ENCODE data around the gene TRAF2.
A peak's percentile ranks its signal among the peaks of the same experiment; 100 is the strongest.

Gene TRAF2

DNA sequence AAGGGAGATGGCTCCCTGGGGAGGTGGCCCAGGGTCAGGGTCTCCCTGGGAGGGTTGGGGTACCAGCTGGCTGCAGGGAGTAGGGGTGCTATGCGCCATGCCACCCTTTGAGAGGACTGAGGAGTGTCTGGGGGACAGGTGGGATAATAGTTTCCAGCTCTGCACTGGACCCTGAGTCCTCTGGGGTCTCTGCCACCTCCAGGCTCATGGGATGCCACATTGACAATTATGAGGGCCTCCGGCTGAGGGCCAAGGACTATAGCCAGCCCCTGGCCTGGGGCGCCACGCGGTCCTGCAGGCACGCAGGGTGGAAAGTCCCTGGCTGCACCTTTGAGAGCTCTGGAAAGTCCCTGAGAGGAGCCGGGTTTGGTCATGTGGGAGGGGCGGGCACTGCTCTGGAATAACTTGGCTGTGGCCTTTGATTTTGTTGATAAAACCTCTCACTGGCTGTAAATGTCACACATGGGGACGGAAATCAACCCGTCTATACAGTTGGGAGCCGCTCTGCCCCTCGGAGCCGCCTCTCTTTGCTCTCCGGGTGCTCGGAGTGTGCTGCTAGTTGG is 16.0 kb downstream of the TRAF2 start:
- TF ChIP-seq, protein P1, sequence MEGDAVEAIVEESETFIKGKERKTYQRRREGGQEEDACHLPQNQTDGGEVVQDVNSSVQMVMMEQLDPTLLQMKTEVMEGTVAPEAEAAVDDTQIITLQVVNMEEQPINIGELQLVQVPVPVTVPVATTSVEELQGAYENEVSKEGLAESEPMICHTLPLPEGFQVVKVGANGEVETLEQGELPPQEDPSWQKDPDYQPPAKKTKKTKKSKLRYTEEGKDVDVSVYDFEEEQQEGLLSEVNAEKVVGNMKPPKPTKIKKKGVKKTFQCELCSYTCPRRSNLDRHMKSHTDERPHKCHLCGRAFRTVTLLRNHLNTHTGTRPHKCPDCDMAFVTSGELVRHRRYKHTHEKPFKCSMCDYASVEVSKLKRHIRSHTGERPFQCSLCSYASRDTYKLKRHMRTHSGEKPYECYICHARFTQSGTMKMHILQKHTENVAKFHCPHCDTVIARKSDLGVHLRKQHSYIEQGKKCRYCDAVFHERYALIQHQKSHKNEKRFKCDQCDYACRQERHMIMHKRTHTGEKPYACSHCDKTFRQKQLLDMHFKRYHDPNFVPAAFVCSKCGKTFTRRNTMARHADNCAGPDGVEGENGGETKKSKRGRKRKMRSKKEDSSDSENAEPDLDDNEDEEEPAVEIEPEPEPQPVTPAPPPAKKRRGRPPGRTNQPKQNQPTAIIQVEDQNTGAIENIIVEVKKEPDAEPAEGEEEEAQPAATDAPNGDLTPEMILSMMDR (IDR thresholded peaks at IDR 0.05; ENCODE audit: insufficient read depth, low read length, poor library complexity, severe bottlenecking): no peak
- Histone ChIP-seq H3K27me3 (replicated peaks; ENCODE audit: control insufficient read depth, insufficient read depth, low read length) (no peaks in the 10 kb centered on the region), H3K36me3 (ENCODE audit: control insufficient read depth, insufficient read depth, low read length) (peaks cover 25% of the 10 kb centered on the region), H3K4me3 (replicated peaks; ENCODE audit: low read depth, low read length) (peak overlapping the region; percentile 27; the same call in 1 of the 2 replicates)
- peak; percentile 80 for DNase-seq (ENCODE audit: extremely low read depth, insufficient read length)

DNA sequence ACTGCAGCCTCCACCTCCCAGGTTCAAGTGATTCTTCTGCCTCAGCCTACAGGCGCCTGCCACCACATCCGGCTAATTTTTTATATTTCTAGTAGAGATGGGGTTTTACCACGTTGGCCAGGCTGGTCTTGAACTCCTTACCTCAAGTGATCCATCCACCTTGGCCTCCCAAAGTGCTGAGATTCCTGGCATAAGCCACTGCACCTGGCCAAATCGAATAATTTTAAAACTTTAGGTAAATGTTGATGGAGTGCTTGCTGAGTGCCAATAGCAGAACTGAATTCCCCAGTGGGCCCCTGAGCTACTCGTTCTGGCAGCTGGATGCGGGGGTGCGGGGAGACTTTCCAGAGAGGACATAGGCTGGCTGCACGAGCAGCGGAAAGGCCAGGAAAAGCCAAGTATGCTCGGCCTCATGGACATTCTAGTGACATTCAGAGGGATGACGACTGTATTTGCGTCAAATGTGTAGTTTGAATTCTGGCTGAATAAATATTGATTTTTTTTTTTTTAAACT is 16.8 kb downstream of the TRAF2 start:
- H3K27me3 ChIP-seq (replicated peaks; ENCODE audit: control insufficient read depth, insufficient read depth, low read length): no peaks in the 10 kb centered on the region
- TF ChIP-seq, protein P1 (IDR thresholded peaks at IDR 0.05; ENCODE audit: insufficient read depth, low read length, poor library complexity, severe bottlenecking): no peak
- peaks cover 32% of the 10 kb centered on the region for H3K36me3 ChIP-seq (ENCODE audit: control insufficient read depth, insufficient read depth, low read length)
- H3K4me3 ChIP-seq (replicated peaks; ENCODE audit: low read depth, low read length): no peak overlapping the region
- DNase-seq (ENCODE audit: extremely low read depth, insufficient read length): no peak

DNA sequence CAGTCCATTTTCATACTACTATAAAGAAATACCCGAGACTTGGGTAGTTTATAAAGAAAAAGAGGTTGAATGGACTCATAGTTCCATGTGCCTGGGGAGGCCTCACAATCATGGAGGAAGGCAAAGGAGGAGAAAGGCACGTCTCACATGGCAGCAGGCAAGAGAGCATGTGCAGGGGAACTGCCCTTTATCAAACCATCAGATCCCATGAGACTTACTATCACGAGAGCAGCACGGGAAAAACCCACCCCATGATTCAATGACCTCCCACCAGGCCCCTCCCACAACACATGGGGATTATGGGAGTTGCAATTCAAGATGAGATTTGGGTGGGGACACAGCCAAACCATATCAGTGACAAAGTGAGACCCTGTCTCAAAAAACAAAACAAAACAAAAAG is 19.9 kb downstream of the TRAF2 start:
- no peak overlapping the region for H3K4me3 ChIP-seq (replicated peaks; ENCODE audit: low read depth, low read length)
- TF ChIP-seq, protein P1 (IDR thresholded peaks at IDR 0.05; ENCODE audit: insufficient read depth, low read length, poor library complexity, severe bottlenecking): no peak
- H3K27me3 ChIP-seq (replicated peaks; ENCODE audit: control insufficient read depth, insufficient read depth, low read length): no peaks in the 10 kb centered on the region
- DNase-seq (ENCODE audit: extremely low read depth, insufficient read length): no peak
- peaks cover 40% of the 10 kb centered on the region for H3K36me3 ChIP-seq (ENCODE audit: control insufficient read depth, insufficient read depth, low read length)

DNA sequence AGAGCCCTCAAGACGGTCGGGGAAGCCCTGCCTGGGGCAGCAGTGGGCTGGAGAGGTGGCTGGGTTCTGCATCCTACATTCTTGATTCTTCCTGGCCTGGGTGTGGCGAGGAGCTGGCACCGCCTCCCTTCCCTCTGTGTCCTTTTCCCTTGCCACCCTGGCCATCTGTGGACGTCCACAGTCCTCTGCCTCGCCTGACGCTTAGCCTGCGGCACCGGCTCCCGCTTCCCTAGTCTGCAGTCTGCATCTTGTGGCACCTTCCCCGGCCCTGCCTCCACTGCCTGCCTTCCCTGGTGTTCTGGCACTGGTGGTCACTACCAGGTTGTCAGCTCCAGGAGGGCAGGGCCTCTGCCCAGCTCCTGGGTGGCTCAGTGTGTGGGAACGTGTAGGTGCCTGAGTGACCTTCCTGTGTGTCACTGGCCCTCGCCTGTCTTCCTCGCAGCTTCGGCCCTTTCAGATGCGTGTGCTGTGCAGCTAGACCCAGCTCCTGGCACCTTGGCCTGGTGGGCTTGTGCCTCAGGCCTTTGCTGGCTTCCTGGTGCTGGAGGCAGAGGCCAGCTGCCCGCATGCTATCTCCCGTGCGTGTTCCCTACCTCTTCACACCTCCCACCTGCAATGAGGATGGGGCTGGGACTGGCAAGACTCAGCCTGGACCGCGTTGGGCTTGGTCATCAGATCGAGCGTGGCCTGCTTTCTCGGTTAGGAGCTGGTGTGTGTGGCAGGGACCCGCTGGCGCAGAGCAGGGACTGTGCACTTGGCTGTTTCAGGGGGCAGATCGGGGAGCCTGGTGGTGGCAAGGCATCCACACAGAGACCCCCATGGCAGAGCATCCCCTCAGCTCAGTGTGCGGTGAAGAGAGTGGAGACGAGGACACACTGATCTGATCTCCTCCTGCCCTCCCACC is 20.9 kb downstream of the TRAF2 start:
- Histone ChIP-seq H3K36me3 (ENCODE audit: control insufficient read depth, insufficient read depth, low read length) (peaks cover 40% of the 10 kb centered on the region), H3K27me3 (replicated peaks; ENCODE audit: control insufficient read depth, insufficient read depth, low read length) (no peaks in the 10 kb centered on the region), H3K4me3 (replicated peaks; ENCODE audit: low read depth, low read length) (no peak overlapping the region)
- no peak for DNase-seq (ENCODE audit: extremely low read depth, insufficient read length)
- TF ChIP-seq, protein P1 (IDR thresholded peaks at IDR 0.05; ENCODE audit: insufficient read depth, low read length, poor library complexity, severe bottlenecking): no peak

DNA sequence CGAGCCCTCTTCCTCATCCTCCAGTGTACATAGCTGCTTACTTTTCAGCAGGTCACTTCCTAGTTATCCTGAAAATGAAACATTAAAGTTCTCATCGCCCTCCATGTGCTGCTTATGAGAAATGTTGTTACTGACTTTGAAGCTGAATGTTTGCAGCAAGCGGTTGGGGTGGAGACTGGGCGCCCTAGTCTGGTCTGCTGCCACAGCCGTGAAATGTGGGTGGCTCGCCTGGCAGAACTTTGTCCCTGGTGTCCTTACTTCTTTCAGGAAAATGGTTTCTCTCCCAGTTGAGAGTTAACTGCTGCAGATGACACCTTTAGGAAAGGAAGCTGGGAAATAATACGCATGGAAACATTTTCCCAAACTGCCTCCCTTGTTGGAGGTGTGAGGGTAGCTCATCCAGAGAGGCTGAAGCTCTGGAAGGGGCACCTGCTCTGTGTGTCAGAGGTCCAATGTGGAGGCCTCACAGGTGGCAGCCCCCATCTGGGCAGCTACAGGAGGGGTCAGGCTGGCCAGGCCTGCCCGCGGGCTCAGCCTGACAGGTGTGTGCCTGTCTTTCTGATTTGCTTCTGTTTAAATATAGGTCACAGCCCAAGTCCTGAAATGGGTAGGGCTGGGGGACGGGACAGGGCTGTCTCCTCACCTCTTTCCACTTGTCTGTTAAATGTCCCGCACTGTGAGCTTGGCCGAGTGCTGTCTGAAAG is 24.0 kb downstream of the TRAF2 start:
- no peak overlapping the region for H3K4me3 ChIP-seq (replicated peaks; ENCODE audit: low read depth, low read length)
- TF ChIP-seq, protein P1 (IDR thresholded peaks at IDR 0.05; ENCODE audit: insufficient read depth, low read length, poor library complexity, severe bottlenecking): no peak
- peaks cover 36% of the 10 kb centered on the region for H3K36me3 ChIP-seq (ENCODE audit: control insufficient read depth, insufficient read depth, low read length)
- no peaks in the 10 kb centered on the region for H3K27me3 ChIP-seq (replicated peaks; ENCODE audit: control insufficient read depth, insufficient read depth, low read length)
- DNase-seq (ENCODE audit: extremely low read depth, insufficient read length): no peak
